DMS79 (cell line): Measurements from ENCODE around the gene NLRP9.
"Not testable (repeated sequence)": the region's sequence is repeated elsewhere in the genome, so short reads cannot be mapped to it uniquely, and the experiment has no call there.

ENCODE experiments used
- DNase-seq: peaks from one replicate; lab custom pipeline; 2025; lab: John Stamatoyannopoulos, UW

NLRP9 gene

GRCh38 chr19:55738302-55738701 lies at the start of gene NLRP9:
NLRP9 (minus strand) TSS chr19:55738402; CDS start chr19:55738374, 28 bp downstream.
- no peak for DNase-seq

- DNase-seq, result no peak
Observed at GRCh38 chr19:55781112-55781511, 42.9 kb upstream of the NLRP9 start.

- DNase-seq, result no peak
Observed at GRCh38 chr19:55778331-55778730, 40.1 kb upstream of the NLRP9 start.

- no peak for DNase-seq
Observed at GRCh38 chr19:55777528-55777927, 39.3 kb upstream of the NLRP9 start.

- DNase-seq, result not testable (repeated sequence)
Observed at GRCh38 chr19:55769632-55770031, 31.4 kb upstream of the NLRP9 start.

- not testable (repeated sequence) for DNase-seq
Observed at GRCh38 chr19:55768818-55769217, 30.6 kb upstream of the NLRP9 start, which contains the start of gene RFPL4AL1. RFPL4AL1 (plus strand) TSS chr19:55769118; CDS start chr19:55771805, 2,687 bp downstream.

GRCh38 chr19:55766466-55766865 lies 28.3 kb upstream of the NLRP9 start:
- no peak for DNase-seq

GRCh38 chr19:55758797-55759196 lies 20.6 kb upstream of the NLRP9 start, which contains the start of gene RFPL4A:
RFPL4A (plus strand) TSS chr19:55759097; CDS start chr19:55761801, 2,704 bp downstream.
- DNase-seq, result not testable (repeated sequence)

- DNase-seq, result not testable (repeated sequence)
Observed at GRCh38 chr19:55756808-55757207, 18.6 kb upstream of the NLRP9 start.

- DNase-seq, result no peak
Observed at GRCh38 chr19:55753401-55753800, 15.2 kb upstream of the NLRP9 start.

- DNase-seq, result no peak
Observed at GRCh38 chr19:55750715-55751114, 12.5 kb upstream of the NLRP9 start.

GRCh38 chr19:55730378-55730777 lies 7.8 kb downstream of the NLRP9 start:
- not testable (repeated sequence) for DNase-seq

GRCh38 chr19:55723491-55723890 lies 14.7 kb downstream of the NLRP9 start:
- no peak for DNase-seq

GRCh38 chr19:55720801-55721200 lies 17.4 kb downstream of the NLRP9 start:
- no peak for DNase-seq

- DNase-seq, result no peak
Observed at GRCh38 chr19:55720214-55720746, 17.9 kb downstream of the NLRP9 start.

- not testable (repeated sequence) for DNase-seq
Observed at GRCh38 chr19:55717879-55718711, 20.1 kb downstream of the NLRP9 start.

- no peak for DNase-seq
Observed at GRCh38 chr19:55717251-55717650, 21.0 kb downstream of the NLRP9 start.

- DNase-seq, result no peak
Observed at GRCh38 chr19:55716531-55716930, 21.7 kb downstream of the NLRP9 start.

- DNase-seq, result no peak
Observed at GRCh38 chr19:55712804-55713631, 25.2 kb downstream of the NLRP9 start.

GRCh38 chr19:55711719-55712118 lies 26.5 kb downstream of the NLRP9 start:
- DNase-seq, result no peak

GRCh38 chr19:55705972-55706371 lies 32.2 kb downstream of the NLRP9 start:
- no peak for DNase-seq

- DNase-seq, result no peak
Observed at GRCh38 chr19:55704494-55705245, 33.5 kb downstream of the NLRP9 start.
